H9 (cell line): ENCODE measurements around the gene ERF. TPM values are rescaled to one million over a fixed set of nuclear protein-coding genes. Genes with fewer than 3 reads are reported as not detected.
A peak's percentile ranks its signal among the peaks of the same experiment; 100 is the strongest.

Experiments
- DNase-seq: peaks from one replicate; pipeline ENCODE4 v3.0.0-alpha.2; 2017
- H2AFZ ChIP-seq: one replicate; pipeline ENCODE4 v1.6.1; 2013; ENCODE audit warnings: mild to moderate bottlenecking, low read length, control low read depth, moderate library complexity
- H2AK5ac ChIP-seq: 2 replicates; pipeline ENCODE4 v1.6.1; 2013; ENCODE audit warnings: low read length, control low read depth, mixed read lengths; ENCODE audit not compliant: insufficient read length
- H2BK120ac ChIP-seq: one replicate; pipeline ENCODE4 v1.6.1; 2013; ENCODE audit warnings: low read depth, mild to moderate bottlenecking, low read length, control low read depth, inconsistent platforms; ENCODE audit not compliant: poor library complexity, severe bottlenecking
- H2BK12ac ChIP-seq: 2 replicates; pipeline ENCODE4 v1.6.1; 2013; ENCODE audit warnings: low read length, control low read depth, mixed read lengths, low read depth; ENCODE audit not compliant: insufficient read length
- H2BK15ac ChIP-seq: 2 replicates; pipeline ENCODE4 v1.6.1; 2013; ENCODE audit warnings: low read depth, low read length, control low read depth
- H2BK20ac ChIP-seq: one replicate; pipeline ENCODE4 v1.6.1; 2013; ENCODE audit warnings: low read depth, mild to moderate bottlenecking, low read length, control low read depth, inconsistent platforms; ENCODE audit not compliant: poor library complexity, severe bottlenecking
- H2BK5ac ChIP-seq: 2 replicates; pipeline ENCODE4 v1.6.1; 2013; ENCODE audit warnings: low read length, control low read depth, mixed read lengths; ENCODE audit not compliant: insufficient read length
- H3K14ac ChIP-seq: 2 replicates; pipeline ENCODE4 v1.6.1; 2013; ENCODE audit warnings: low read length, control low read depth; ENCODE audit not compliant: insufficient read depth
- H3K18ac ChIP-seq: 2 replicates; pipeline ENCODE4 v1.6.1; 2013; ENCODE audit warnings: low read depth, mild to moderate bottlenecking, mixed read lengths, low read length, control low read depth; ENCODE audit not compliant: insufficient read length
- H3K23ac ChIP-seq: 2 replicates; pipeline ENCODE4 v1.6.1; 2013; ENCODE audit warnings: low read length, control low read depth, mixed read lengths, low read depth; ENCODE audit not compliant: insufficient read length
- H3K23me2 ChIP-seq: 2 replicates; pipeline ENCODE4 v1.6.1; 2013; ENCODE audit warnings: low read depth, mild to moderate bottlenecking, mixed read lengths, low read length, control low read depth; ENCODE audit not compliant: insufficient read length, poor library complexity, severe bottlenecking
- H3K27ac ChIP-seq: 2 replicates; pipeline ENCODE4 v1.5.1; 2013; ENCODE audit warnings: low read length, control low read depth, mixed read lengths, low read depth; ENCODE audit not compliant: insufficient read length
- H3K27me3 ChIP-seq: 2 replicates; pipeline ENCODE4 v1.6.1; 2013; ENCODE audit warnings: low read length, control low read depth, inconsistent platforms; ENCODE audit not compliant: insufficient read depth
- H3K4ac ChIP-seq: 2 replicates; pipeline ENCODE4 v1.6.1; 2013; ENCODE audit warnings: low read depth, mild to moderate bottlenecking, control low read depth, inconsistent platforms, low read length, moderate library complexity
- H3K4me1 ChIP-seq: 2 replicates; pipeline ENCODE4 v1.6.1; 2013; ENCODE audit warnings: low read length, control low read depth, inconsistent platforms; ENCODE audit not compliant: insufficient read depth
- H3K4me2 ChIP-seq: 2 replicates; pipeline ENCODE4 v1.6.1; 2013; ENCODE audit warnings: low read length, control low read depth, mixed read lengths; ENCODE audit not compliant: insufficient read length, insufficient read depth
- H3K56ac ChIP-seq: 2 replicates; pipeline ENCODE4 v1.6.1; 2013; ENCODE audit warnings: low read depth, mild to moderate bottlenecking, mixed read lengths, low read length, control low read depth; ENCODE audit not compliant: insufficient read length
- H3K79me1 ChIP-seq: 2 replicates; pipeline ENCODE4 v1.6.1; 2013; ENCODE audit warnings: low read depth, mild to moderate bottlenecking, moderate library complexity, low read length, control low read depth, inconsistent platforms; ENCODE audit not compliant: insufficient read depth, poor library complexity, severe bottlenecking
- H3K79me2 ChIP-seq: 2 replicates; pipeline ENCODE4 v1.6.1; 2013; ENCODE audit warnings: low read length, control low read depth, inconsistent platforms; ENCODE audit not compliant: insufficient read depth
- H3K9ac ChIP-seq: 2 replicates; pipeline ENCODE4 v1.6.1; 2013; ENCODE audit warnings: low read length, control low read depth, mixed read lengths; ENCODE audit not compliant: insufficient read length; ENCODE audit errors: extremely low read depth
- H3K9me3 ChIP-seq: one replicate; pipeline ENCODE4 v1.6.1; 2013; ENCODE audit warnings: low read depth, low read length, inconsistent platforms; ENCODE audit not compliant: control insufficient read depth
- H3T11ph ChIP-seq: one replicate; pipeline ENCODE4 v1.6.1; 2013; ENCODE audit warnings: mild to moderate bottlenecking, low read length, control low read depth, inconsistent platforms
- H4K20me1 ChIP-seq: one replicate; pipeline ENCODE4 v1.6.1; 2013; ENCODE audit not compliant: control insufficient read depth, insufficient read length, insufficient read depth
- H4K5ac ChIP-seq: 2 replicates; pipeline ENCODE4 v1.6.1; 2013; ENCODE audit warnings: low read depth, mild to moderate bottlenecking, mixed read lengths, low read length, control low read depth; ENCODE audit not compliant: insufficient read length
- H4K8ac ChIP-seq: replicated peaks from 2 replicates; pipeline ENCODE4 v1.6.1; 2013; ENCODE audit warnings: low read length, control low read depth, mixed read lengths, low read depth; ENCODE audit not compliant: insufficient read length
- H4K91ac ChIP-seq: 2 replicates; pipeline ENCODE4 v1.6.1; 2013; ENCODE audit warnings: low read depth, mild to moderate bottlenecking, moderate library complexity, mixed read lengths, low read length, control low read depth; ENCODE audit not compliant: insufficient read length
- H3K27ac Mint-ChIP-seq, 3 experiments: 2 replicates in 2 of 3; 3 replicates in 1 of 3; pipeline ENCODE4 v1.8.0; 2020 to 2021; ENCODE audit warnings: mixed read lengths in 3 of 3, mild to moderate bottlenecking in 1 of 3, moderate library complexity in 1 of 3
- H3K27me3 Mint-ChIP-seq: 2 replicates; pipeline ENCODE4 v1.8.0; 2021; ENCODE audit warnings: low read depth, mild to moderate bottlenecking, moderate library complexity, mixed read lengths
- H3K36me3 Mint-ChIP-seq, 3 experiments: 2 replicates in 2 of 3; 3 replicates in 1 of 3; pipeline ENCODE4 v1.8.0; 2020 to 2021; ENCODE audit warnings: low read depth in 3 of 3, mixed read lengths in 3 of 3; ENCODE audit not compliant: insufficient read depth in 1 of 3
- H3K4me1 Mint-ChIP-seq, 2 experiments: 2 replicates each; pipeline ENCODE4 v1.8.0; 2020; ENCODE audit warnings: mixed read lengths in 2 of 2
- H3K4me3 Mint-ChIP-seq, 2 experiments: 2 replicates in 1 of 2; 3 replicates in 1 of 2; pipeline ENCODE4 v1.8.0; 2020 to 2021; ENCODE audit warnings: mild to moderate bottlenecking in 2 of 2, mixed read lengths in 2 of 2, moderate library complexity in 1 of 2
- H3K9me3 Mint-ChIP-seq, 2 experiments: 2 replicates in 1 of 2; 3 replicates in 1 of 2; pipeline ENCODE4 v1.8.0; 2020; ENCODE audit warnings: mild to moderate bottlenecking in 2 of 2, mixed read lengths in 2 of 2, moderate library complexity in 1 of 2
- WGBS: extraction: QIAGEN DNeasy Blood & Tissue Kit; methylation state at CpG from one replicate; pipeline ENCODE4 v1.1.7; 2013; ENCODE audit warnings: missing lambda C conversion rate, low lambda C conversion rate, mixed read lengths; ENCODE audit not compliant: insufficient read length; ENCODE audit errors: extremely low coverage; 5-methylcytosine and 5-hydroxymethylcytosine counted together
- total RNA-seq: library from RNA; stranded (reverse); gene quantifications from 2 replicates; pipeline ENCODE4 v1.2.1, GENCODE V29; 2021
- TF ChIP-seq, protein P1 (sequence below): fragments of 200-600 bp; sonication (generic); conservative IDR thresholded peaks from 3 replicates; pipeline ENCODE4 v1.8.0; 2021; ENCODE audit warnings: antibody characterized with exemption, mild to moderate bottlenecking

The ERF gene
- total RNA-seq, 1 experiment from 2014 or later = 126 TPM

DNA sequence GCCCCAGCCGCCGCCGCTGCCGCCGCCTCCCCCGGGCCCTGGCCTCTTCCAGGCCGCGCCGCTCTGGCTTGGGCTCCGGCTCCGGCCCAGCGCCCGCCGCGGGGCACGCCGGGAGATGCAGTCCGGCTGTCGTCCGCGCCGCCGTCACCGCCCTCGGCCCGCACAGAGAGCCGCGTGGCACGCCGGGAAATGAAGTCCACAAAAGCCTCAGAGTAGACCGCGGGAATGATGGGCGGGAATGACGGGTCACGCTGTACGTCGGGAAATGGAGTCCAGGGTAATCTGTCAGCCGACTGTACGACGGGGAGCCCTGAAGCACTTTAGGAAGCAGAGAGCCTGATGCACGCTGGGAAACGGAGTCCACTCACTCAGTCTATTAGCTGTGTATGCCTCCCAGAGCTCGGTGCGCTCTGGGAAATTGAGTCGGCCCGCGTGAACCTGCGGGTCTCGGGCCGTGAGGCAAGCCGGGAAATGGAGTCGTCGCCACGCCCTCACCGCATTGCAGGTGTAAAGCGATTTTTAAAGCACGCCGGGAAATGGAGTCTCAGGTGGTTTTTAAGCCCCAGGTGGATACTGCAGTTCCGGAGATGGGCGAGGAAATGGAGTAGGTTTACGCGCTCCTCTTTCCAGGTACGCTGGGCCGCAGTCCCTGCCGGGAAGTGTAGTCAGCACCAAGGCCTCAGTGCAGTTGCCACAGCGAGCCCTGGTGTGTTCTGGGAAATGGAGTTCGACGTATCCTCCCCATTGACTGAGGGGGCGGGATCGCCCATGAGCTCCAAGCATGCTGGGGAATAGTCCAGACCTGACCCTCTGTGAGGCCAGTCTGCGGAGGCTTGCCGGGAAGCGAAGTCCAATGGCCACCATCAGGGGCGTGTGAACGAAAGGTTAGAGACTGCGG lies 12.2 kb downstream of the ERF start, which contains the start of gene GSK3A:
TSS of gene GSK3A (minus strand) at position 91 of the 898 bp plus-strand sequence. CDS start 137 bp downstream, outside the sequence.
- Histone ChIP-seq H3K4ac (no peak within 1 kb of the TSS), H4K8ac (no peak within 1 kb of the TSS), H3K27ac (no peak within 1 kb of the TSS), H3K79me1 (no peaks in the 10 kb centered on the region), H3T11ph (no peak within 1 kb of the TSS), H3K79me2 (no peaks in the 10 kb centered on the region; the same call in 1 of the 2 replicates), H2BK12ac (no peak within 1 kb of the TSS), H3K14ac (no peak within 1 kb of the TSS), H3K18ac (peak within 1 kb of the TSS; percentile 5), H3K4me1 (no peaks in the 10 kb centered on the region; the same call in 1 of the 2 replicates), H3K23ac (no peak within 1 kb of the TSS), H4K20me1 (no peaks in the 10 kb centered on the region), H2BK5ac (no peak within 1 kb of the TSS), H3K56ac (no peak within 1 kb of the TSS), H2BK15ac (no peak within 1 kb of the TSS), H4K91ac (no peak within 1 kb of the TSS), H3K9me3 (no peaks in the 10 kb centered on the region), H4K5ac (no peak within 1 kb of the TSS), H2BK120ac (no peak within 1 kb of the TSS), H3K23me2 (peaks cover 4% of the 10 kb centered on the region), H3K27me3 (no peaks in the 10 kb centered on the region), H3K9ac (peak within 1 kb of the TSS; percentile 82), H2AK5ac (no peak within 1 kb of the TSS), H2BK20ac (no peak within 1 kb of the TSS), H3K4me2 (peak within 1 kb of the TSS; percentile 96), H2AFZ (no peak within 1 kb of the TSS)
- peaks cover 5 to 24% (median 15%) of the 10 kb centered on the region in 3 experiments; a peak in 6 of 7 replicates for H3K36me3 Mint-ChIP-seq
- no peaks in the 10 kb centered on the region; the same call in 1 of the 2 replicates for H3K27me3 Mint-ChIP-seq
- peak within 1 kb of the TSS; percentile 88 to 95 for H3K4me3 Mint-ChIP-seq
- no peaks in the 10 kb centered on the region for H3K9me3 Mint-ChIP-seq
- H3K27ac Mint-ChIP-seq = peak within 1 kb of the TSS; percentile 98 to 99 (median 99)
- no CpG with 5 or more reads among the region's 76 CpGs for WGBS
- TF ChIP-seq, protein P1, sequence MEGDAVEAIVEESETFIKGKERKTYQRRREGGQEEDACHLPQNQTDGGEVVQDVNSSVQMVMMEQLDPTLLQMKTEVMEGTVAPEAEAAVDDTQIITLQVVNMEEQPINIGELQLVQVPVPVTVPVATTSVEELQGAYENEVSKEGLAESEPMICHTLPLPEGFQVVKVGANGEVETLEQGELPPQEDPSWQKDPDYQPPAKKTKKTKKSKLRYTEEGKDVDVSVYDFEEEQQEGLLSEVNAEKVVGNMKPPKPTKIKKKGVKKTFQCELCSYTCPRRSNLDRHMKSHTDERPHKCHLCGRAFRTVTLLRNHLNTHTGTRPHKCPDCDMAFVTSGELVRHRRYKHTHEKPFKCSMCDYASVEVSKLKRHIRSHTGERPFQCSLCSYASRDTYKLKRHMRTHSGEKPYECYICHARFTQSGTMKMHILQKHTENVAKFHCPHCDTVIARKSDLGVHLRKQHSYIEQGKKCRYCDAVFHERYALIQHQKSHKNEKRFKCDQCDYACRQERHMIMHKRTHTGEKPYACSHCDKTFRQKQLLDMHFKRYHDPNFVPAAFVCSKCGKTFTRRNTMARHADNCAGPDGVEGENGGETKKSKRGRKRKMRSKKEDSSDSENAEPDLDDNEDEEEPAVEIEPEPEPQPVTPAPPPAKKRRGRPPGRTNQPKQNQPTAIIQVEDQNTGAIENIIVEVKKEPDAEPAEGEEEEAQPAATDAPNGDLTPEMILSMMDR = no peak
- peaks cover 29 to 35% of the 10 kb centered on the region in 2 experiments for H3K4me1 Mint-ChIP-seq
- DNase-seq = peak; percentile 100
